HPDE6-E6E7 (cell line): ENCODE measurements around the gene CROCC2.
A peak's percentile ranks its signal among the peaks of the same experiment; 100 is the strongest.

Source experiments
- DNase-seq: peaks from one replicate; pipeline ENCODE4 v3.0.0; 2011; ENCODE audit warnings: missing footprints; ENCODE audit errors: extremely low spot score

The CROCC2 gene

DNA sequence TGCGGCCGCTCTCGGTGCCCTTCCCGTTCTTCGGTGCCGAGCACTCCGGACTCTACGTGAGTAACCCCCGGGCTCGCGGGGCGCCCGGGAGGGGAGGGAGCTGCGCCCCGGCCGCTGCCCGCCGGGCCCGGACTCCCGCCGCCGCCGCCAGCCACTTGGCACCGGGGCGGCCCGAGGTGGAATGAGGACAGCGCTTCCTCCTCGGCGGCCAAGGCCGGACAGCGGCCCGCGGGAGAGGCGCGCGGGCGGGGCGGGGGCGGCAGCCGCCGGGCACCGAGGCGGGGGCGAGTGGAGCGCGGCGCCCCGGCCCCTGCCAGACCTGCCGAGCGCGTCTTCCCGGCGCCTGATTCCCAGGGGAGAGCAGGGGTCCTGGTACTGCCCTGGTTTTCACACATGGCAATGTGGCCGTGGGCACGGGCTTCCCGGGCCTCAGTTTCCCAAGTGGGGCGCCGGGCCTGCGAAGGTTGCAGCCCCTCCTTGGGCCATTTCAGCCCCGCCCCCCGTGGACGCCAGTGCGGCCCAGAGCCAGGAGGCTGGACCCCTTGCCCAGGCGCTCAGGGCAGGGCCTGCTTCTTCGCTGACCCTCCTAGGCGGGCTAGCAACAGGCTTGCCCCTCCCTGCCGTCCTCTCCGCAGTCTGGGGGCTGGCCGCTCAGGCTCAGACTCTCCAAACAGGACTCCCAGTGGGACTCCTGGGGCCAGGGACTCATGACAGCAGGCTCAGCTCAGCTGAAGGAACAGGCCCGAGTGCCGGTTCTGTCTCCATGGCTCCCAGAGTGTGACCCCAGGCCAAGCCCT lies 93.1 kb downstream of the CROCC2 start:
- DNase-seq = no peak

DNA sequence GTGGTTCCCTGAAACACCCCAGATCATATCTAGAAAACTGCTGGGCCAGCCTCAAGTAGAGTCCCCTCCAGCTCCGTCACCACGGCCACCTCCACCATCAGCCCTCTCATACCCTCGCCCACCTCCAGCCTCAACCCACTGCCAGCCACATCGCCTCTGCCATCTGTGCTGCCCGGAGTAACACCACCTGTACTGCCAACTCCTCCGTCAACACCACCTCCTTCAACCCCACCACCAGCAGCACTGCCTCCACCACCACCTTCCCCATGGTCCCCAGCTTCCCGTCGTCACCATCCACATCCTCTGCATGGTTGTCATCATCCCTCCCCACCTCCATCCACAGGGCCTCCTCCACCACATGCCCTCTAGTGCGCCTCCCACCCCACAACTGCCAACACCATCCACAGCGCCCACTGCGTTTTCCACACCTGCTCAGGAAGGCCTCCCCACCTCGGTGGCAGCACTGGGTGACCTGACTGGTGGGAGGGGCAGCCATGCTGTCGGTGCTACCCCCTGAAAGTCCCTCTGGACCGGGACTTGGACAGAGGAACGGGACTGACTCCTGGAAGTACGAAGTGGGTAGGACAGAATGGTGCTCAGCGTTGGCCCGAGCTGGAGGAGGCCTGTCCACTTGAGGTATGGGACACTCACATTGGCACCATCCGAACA lies 93.9 kb downstream of the CROCC2 start:
- no peak for DNase-seq

DNA sequence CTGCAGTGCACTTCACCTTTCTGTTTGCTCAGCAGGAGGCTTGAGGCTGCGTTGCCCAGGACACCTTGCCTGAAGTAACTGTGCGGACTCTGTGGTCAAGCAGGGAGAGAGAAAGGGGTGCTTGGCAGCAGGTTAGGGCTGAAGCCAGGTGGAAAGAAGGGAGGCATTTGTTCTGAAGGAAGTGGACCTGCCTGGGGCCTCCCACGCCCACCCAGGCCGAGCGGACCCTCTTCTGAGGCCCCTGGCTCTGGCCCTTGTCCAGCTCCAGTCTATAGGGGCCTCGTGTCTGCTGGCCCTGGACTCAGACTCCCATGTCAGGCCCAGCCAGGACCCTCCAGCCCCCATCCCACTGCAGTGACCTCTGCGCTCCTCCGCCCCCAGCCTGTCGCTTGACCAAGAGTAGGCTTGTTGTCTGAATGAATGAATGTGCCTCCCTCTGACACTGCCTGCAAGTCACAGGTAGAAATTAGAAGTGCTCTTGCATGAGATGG lies 94.7 kb downstream of the CROCC2 start:
- no peak for DNase-seq

DNA sequence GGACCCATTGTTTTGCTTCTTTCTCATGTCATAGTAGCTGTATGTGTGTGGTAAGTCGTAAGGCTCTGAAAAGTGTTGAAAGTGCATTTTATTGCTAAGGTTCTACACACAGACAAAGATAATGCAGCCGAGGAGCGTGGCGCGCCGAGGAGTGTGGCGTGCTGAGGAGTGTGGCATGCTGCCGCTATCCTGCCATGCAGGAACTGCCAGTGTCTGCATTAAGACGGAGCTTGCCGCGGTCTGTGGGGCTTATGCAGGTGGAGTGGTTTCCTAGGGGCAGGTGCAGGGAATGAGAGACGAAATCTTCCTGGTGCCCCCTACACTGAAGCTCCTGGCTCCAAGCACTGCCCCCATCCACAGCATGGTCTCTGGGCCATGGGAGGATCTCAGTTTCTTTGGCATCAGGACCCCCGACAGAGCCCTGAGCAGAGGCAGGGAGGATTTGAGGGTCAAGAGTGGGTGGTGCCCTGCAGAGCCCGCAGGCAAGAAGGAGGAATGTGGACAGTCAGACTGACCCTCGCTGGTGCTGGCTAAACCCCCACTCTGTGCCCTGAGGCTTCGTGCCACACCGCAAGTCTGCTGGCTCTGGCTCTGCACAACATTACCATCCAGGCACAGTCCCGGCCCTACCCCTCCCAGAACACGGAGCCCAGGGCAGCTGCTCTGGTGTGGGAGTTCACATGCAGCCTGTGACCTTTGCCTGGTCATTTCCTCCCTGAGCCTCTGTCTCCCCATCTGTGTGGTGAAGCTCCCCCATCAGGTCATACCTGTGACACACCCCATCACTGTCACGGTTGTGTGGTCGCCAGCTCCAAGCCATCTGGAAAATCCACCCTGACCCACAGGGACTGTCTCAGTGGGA lies 95.5 kb downstream of the CROCC2 start:
- no peak for DNase-seq

DNA sequence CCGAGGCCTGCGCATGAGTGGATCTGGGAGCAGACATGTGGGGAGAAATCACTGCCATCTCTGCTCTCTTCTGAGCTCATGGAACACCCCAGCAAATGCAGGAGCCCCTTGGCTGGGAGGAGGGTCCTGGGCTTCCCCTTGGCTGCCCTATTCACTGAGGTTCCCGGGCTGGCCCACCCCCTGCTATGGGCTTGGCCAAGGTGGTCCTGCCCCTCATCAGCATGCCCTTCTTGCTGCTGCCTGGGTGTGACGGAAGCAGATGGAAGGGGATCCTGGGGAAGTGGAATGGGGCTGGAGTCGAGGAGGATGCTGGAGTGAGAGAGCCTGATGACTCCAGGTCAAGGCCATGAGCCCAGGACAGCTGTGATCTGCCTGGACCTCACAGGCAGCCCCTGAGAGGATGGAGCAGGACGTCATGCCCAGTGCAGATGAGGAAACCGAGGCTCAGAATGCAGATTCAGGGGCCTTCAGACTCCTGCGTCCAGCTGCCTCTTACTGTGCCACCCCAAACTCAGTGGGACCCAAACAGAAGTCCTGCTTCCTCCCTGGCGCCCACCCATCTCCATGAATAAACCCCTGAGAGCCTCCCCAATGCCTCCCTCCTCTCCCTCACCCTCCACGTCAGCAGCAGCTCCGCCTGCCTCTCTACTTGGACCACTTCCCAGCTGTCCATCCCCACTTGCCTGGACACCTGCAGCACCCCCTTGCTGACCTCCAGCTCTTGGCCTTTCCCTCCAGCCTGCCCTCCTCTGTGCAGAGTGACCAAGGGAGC lies 96.3 kb downstream of the CROCC2 start:
- no peak for DNase-seq

DNA sequence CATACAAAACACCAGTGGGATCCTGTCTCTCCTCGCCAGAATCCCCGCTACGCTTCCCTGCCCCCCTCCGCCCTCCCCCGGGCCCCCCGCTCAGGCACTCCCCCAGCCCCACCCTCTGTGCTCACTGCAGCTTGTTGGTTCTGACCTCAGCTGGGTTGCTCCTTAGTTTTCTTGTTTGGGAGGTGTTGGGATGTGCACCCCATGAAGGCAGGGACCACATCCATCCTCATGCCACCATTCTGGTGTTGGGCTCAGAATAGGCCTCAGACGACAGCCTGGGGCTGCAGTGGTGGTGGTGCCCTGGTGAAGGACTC lies 96.9 kb downstream of the CROCC2 start:
- DNase-seq = no peak

DNA sequence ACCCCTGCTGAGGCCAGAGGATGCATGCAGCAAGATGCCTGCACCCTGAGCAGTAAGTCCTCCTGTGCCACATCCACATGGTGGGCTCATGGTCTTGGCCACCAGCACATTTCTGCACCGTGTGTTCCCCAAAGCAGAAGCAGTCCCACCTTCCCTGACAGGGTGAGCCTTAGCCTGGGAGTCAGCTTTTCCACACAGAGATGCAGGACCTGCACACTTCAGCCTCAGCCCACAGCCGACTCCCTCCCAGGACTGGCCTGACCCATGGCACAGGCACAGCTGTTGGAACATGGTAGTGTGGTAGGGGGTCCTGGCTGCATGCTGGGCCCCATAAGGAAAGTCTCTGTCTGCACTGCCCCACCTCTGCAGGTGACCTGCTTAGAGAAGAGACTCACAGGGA lies 97.2 kb downstream of the CROCC2 start:
- DNase-seq = no peak

DNA sequence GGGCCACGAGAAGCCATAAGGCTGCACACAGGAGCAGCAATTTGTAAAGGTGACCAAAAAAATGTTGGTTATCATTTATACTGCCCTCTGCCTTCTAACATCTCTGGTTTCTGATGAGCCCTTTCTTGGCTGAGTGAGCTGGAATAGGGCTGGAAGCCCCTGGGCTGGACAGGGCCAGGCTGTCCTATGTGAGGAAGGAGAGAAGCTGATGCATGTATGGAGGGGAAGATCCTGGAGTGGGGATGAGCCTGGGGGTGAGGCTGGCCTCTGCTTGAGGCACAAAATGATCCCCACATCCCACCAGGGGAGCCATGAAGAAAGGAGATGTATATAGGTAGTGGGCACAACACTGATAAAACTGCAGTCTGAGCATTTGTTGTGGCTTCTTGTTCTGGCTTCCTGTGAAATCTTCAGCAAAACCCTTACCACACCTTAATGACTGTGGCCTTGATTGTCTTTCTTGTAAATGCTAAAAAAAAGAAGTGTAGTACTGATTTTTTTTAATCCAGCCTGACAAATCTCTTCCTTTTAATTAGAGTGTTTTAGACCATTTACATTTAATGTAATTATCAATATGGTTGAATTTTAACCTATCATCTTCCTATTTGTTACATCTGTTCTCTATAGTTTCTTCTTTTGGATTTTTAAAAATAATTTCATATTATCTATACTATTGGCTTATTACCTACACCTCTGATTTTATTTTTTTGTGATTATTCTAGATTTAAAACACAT lies 97.9 kb downstream of the CROCC2 start:
- no peak for DNase-seq

DNA sequence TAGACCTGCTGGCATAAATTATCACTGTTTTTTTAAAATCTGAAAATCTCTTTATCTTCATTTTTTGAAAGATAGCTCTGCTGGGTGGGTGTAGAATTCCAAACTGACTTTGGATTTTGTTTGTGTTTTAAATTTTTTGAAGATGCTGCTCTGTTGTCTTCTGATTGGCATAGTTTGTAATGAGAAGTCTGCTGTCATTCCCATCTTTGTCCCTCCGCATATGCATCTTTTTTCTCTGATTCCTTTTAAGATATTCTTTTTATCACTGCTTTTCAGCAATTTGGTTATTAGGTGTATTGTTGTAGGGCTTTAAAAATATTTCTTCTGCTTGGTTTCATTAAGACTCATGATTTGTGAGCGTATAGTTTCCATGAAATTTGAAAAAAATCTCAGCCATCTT lies 99.4 kb downstream of the CROCC2 start:
- DNase-seq = no peak

DNA sequence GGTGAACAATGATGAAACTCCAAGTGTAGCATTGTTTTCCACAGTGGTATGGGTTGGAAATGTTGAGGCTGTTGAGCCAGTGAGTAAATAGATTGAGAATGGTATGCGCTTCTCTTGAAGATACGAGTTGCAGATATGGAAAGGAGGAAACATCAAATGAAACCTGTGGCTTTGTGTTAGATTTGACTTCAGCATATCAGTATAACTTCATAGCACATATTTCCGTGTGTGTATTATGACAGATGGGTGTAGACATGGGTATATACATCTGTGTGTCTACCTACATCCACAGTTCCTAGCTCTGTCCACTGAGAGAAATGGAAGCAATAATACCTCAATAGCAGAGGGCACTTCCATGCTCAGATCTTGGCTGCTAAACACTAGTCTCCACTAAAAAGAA lies 100.3 kb downstream of the CROCC2 start:
- DNase-seq = no peak

DNA sequence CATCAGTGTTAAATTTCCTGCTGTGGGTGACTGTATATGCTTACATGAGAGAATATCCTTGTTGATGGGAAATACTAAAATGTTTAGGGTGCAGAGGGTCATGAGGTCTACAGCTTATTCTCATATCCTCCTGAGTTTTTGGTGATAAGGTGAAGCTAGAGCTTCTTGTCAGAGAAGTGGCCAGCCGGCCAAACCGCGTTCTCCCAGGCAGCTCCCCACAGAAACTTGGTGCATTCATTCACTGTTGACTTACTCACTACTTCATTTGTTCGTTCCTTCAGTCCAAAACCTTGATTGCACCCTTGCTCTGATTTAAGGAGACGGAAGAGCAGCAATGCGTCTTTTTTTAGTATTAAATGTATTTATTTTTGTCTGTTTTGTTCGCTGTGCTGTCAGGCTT lies 101.0 kb downstream of the CROCC2 start:
- no peak for DNase-seq

DNA sequence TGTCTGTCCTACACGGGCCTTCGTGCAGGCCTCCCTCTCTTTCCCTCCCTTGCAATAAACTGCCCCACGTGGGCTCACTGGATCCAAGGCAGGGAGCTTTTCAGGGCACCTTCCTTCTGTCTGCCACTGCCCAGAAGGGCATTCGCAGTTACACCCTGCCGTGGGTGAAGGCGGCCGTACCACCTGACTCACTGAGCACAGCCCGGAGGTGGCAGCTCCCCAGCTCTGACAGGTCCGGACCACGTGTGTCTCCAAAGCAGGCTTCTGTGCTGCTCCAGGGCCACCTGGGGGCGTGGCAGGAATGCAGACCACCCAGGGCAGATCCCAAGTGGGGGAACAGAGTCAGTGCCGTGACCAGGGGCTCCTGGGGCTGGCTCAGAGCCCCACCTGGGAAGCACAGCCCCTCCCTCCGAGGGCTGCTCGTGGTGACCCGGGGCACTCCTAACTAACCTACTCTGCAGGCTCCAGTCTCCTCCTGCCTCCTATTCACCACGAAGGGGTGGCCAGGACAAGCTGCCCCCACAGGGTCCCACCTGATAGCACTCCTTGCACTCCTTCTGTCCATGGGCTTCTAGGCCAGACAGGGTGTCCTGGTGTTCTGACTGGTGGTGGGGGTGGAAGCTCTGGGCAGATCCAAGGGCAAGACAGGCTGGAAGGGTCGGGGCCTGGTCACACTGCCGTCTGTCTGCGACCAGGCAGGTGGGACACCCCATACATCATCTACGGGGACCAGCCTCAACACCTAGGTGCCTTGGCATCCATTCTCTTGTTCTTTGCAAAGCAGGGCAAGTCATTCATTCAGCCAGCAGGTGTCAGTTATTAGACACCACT lies 102.0 kb downstream of the CROCC2 start:
- DNase-seq = no peak

DNA sequence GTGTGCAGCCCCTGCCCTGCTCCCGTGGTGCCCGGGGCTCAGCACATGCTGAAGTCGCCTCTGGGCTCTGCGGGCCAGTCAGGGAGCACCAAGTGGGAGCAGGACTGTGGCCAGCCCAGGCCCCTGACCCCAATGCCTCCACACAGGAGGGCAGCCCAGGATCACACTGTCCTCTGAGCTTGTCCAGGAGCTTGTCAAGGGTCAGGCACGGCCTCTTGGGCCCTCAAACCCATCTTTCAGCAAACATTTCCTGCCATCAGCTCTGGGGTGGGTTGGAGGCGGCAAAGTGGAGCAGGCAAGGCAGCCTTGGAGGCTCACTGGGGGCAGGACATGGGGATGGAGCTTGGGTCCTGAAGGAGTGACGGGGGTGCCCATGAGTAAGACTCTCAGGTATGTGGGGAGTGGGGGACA lies 102.6 kb downstream of the CROCC2 start:
- no peak for DNase-seq

DNA sequence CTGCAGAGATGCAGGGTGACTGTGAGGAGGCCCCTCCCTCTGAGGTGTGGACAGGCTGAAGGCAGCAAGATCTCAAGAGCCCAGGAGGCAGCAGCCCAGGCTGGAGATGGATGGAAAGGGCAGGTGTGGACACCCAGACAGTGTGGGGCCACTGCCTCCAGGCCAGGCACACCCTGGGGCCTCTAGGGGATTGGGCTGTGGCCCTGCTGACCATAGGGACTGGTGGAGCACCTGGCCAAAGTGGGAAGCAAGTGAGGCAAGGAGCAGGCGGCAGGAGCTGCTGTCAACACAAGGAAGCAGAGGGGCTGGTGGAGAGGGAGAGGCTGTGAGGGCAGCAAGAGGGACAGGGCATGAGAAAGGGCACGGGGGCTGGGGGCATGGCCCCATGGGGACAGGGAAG lies 103.1 kb downstream of the CROCC2 start:
- DNase-seq = no peak

DNA sequence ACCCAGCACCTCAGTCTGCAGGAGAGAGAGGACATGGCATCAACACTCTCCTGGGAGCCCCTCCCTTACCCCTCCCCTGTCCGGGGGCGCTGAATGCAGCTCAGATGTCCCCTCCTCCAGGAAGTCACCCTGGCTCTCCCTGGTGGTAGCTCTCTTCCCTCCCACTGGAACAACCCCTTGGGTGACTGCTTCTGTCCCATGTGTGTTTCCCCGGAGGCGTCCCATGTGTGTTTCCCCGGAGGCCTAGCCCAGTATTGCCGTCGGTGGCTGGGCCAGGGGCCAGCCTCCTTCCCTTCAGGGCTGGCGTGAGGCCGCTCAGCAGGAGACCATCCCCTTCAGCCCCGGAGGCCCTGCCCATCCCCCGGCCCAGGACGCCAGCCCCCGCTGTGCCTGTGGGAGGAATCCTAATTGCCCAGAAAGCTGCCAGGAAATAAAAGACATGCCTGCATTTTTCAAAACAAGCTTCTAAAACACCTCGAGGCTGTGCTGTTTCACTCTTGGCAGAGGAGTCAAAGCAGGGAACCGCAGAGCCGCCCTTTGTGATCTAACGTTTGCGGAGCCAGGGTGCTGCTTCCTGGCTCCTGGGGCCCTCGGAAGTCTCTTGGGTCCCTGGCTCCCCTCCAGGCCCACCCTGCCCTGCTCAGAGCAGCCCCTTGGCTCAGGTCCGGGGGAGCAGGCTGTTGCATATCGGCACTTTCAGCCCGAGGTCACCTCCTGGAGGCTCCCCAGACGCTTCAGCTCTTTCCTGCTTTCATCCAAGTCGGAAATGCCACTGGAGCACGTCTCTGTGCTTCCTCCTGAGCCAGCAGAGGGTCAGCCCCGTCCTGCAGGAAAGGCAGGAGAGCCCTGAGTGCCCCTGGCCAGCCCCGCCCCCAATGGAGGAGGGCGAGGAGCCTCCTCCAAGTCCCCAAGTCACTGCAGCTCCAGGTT lies 103.7 kb downstream of the CROCC2 start:
- DNase-seq = peak; percentile 28

DNA sequence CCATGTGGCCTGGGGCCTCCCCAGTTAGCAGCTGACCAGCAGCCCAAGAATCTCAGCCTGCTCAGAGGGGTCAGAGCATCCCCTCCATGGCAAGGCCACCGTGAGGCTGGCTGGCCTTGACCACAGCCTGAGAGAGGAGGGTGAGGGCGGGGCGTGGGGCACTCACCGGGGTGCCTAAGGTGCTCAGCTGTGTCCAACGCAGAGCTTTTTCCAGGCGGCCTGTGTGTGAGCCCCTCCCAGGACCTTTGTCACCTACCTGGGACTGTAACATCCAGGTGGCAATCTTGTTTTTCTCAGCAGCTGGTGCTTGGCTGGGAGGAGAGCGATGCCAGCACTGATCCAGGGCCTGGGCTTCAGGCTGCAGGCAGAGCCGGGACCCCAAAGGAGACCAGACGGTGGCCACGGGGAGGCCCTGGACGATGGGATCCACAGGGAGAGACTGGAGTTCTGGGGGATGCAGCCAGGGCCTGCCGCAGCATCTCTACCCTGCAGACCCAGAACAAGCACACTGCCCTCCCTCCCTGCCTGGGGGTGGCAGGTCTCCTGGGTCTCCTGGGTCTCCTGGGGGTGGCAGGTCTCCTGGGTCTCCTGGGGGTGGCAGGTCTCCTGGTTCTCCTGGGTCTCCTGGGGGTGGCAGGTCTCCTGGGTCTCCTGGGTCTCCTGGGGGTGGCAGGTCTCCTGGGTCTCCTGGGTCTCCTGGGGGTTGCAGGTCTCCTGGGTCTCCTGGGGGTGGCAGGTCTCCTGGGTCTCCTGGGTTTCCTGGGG lies 104.6 kb downstream of the CROCC2 start:
- DNase-seq = no peak

DNA sequence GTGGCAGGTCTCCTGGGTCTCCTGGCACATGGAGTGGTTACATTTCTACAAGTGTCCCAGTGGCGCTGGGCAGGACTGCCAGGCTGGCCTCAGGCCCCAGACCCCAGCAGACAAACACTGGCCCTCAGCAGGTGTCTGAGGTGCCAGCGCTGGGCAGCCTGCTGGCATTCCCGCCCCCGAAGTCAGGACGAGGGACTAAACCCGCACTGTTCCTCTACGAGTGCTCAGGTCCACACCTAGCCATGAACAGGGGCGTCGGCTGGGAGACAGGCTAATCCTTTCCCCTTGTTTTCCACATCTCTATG lies 105.1 kb downstream of the CROCC2 start:
- no peak for DNase-seq

DNA sequence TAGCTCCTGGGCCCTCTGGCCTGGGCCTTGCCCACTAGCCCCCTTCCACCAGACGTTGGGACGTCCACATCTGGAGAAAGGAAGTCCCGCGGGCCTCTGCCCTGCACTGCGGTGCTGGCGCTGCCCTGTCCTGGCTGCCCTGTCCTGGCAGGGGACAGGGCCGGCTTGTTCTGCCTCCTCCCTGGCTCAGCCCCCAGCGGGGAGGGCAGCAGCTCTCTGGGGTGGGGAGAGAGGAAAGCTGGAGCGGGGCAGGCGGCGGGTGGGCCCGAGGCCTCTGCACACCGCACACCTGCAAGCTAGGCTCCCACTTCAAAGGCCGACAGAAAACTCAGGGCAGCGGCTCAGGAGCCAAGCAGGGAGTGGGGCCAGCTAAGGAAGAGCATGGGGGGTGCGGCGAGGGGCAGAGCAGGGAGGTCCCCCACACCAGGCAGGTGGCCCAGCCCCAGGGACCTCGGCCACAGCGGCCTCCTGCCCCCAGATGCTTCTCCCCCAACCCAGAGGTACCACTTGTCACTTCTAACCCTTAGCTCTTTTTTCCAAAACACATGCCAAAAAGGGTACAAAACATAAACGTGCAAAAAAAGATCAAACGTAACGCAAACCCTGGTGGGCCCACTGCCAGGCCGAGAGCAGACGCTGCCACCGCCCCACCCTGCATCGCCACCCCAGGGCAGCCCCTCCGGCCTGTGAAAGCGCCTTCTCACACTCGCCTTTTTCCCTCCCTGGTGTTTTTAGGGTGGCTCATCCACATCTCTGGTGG lies 105.8 kb downstream of the CROCC2 start:
- no peak for DNase-seq
